HepG2 (cell line): ENCODE results near the gene NRL. TPM values are rescaled to one million over a fixed set of nuclear protein-coding genes. Genes with fewer than 3 reads are reported as not detected.

ENCODE experiments used
- CREB3 ChIP-seq: sonication (generic); formaldehyde crosslinking; IDR thresholded peaks from 2 replicates; pipeline ENCODE4 v1.5.0; 2020; ENCODE audit warnings: missing genetic modification reagents
- DZIP1 ChIP-seq: sonication (generic); formaldehyde crosslinking; IDR thresholded peaks from 2 replicates; pipeline ENCODE4 v1.5.0; 2020; ENCODE audit warnings: mild to moderate bottlenecking, missing genetic modification reagents
- EEA1 ChIP-seq: sonication (generic); formaldehyde crosslinking; IDR thresholded peaks from 2 replicates; pipeline ENCODE4 v1.5.1; 2020; ENCODE audit warnings: mild to moderate bottlenecking, missing genetic modification reagents, borderline replicate concordance
- GPN1 ChIP-seq: sonication (generic); formaldehyde crosslinking; IDR thresholded peaks from 2 replicates; pipeline ENCODE4 v1.5.1; 2020; ENCODE audit warnings: missing genetic modification reagents, borderline replicate concordance
- HIVEP1 ChIP-seq: sonication (generic); formaldehyde crosslinking; IDR thresholded peaks from 2 replicates; pipeline ENCODE4 v1.4.0; 2020; ENCODE audit warnings: mild to moderate bottlenecking, missing genetic modification reagents
- NCOR1 ChIP-seq: fragments of 200-600 bp; sonication (generic); IDR thresholded peaks from 2 replicates; pipeline ENCODE4 v1.7.0; 2017; ENCODE audit warnings: antibody characterized with exemption, low read length, borderline replicate concordance
- RFX3 ChIP-seq: IDR thresholded peaks from 2 replicates; pipeline ENCODE4 v1.6.1; 2016; ENCODE audit warnings: missing biosample characterization, missing genetic modification reagents
- SIX1 ChIP-seq: sonication (generic); formaldehyde crosslinking; IDR thresholded peaks from 2 replicates; pipeline ENCODE4 v1.4.0; 2020; ENCODE audit warnings: missing genetic modification reagents, borderline replicate concordance
- SP1 ChIP-seq, 2 experiments: fragments of 450-650 bp in 1 of 2; sonication (generic) in 1 of 2; formaldehyde crosslinking in 1 of 2; IDR thresholded peaks; 2 replicates each; pipeline versions ENCODE4 v1.4.0 to v1.6.1; 2016 to 2020; ENCODE audit warnings: missing genetic modification reagents in 1 of 2
- SP5 ChIP-seq: IDR thresholded peaks from 2 replicates; pipeline ENCODE4 v1.6.1; 2016; ENCODE audit warnings: low read depth, borderline replicate concordance
- ZFP90 ChIP-seq: sonication (generic); formaldehyde crosslinking; IDR thresholded peaks from 2 replicates; pipeline ENCODE4 v1.8.0; 2022; ENCODE audit warnings: missing genetic modification reagents, mild to moderate bottlenecking, inconsistent platforms, borderline replicate concordance
- ZMYM3 ChIP-seq: sonication (generic); formaldehyde crosslinking; IDR thresholded peaks from 2 replicates; pipeline ENCODE4 v1.5.1; 2020; ENCODE audit warnings: mild to moderate bottlenecking, missing genetic modification reagents
- ZNF225 ChIP-seq: sonication (generic); formaldehyde crosslinking; IDR thresholded peaks from 2 replicates; pipeline ENCODE4 v1.4.0; 2020; ENCODE audit warnings: mild to moderate bottlenecking, missing genetic modification reagents
- ZNF235 ChIP-seq: sonication (generic); formaldehyde crosslinking; IDR thresholded peaks from 2 replicates; pipeline ENCODE4 v1.8.1; 2023; ENCODE audit warnings: mild to moderate bottlenecking, missing genetic modification reagents, borderline replicate concordance
- ZNF296 ChIP-seq: sonication (generic); formaldehyde crosslinking; conservative IDR thresholded peaks from 2 replicates; pipeline ENCODE4 v1.5.0; 2020; ENCODE audit warnings: mild to moderate bottlenecking, missing genetic modification reagents
- ZNF335 ChIP-seq: sonication (generic); formaldehyde crosslinking; IDR thresholded peaks from 2 replicates; pipeline ENCODE4 v1.4.0; 2020; ENCODE audit warnings: missing genetic modification reagents
- ZNF34 ChIP-seq: sonication (generic); formaldehyde crosslinking; IDR thresholded peaks from 2 replicates; pipeline ENCODE4 v1.4.0; 2020; ENCODE audit warnings: mild to moderate bottlenecking, missing genetic modification reagents, borderline replicate concordance
- ZNF362 ChIP-seq: sonication (generic); formaldehyde crosslinking; IDR thresholded peaks from 2 replicates; pipeline ENCODE4 v1.4.0; 2020; ENCODE audit warnings: missing genetic modification reagents, mild to moderate bottlenecking, borderline replicate concordance
- ZNF446 ChIP-seq: sonication (generic); formaldehyde crosslinking; IDR thresholded peaks from 2 replicates; pipeline ENCODE4 v1.5.0; 2020; ENCODE audit warnings: mild to moderate bottlenecking, missing genetic modification reagents
- ZNF512B ChIP-seq: sonication (generic); formaldehyde crosslinking; IDR thresholded peaks from 2 replicates; pipeline ENCODE4 v1.5.1; 2020; ENCODE audit warnings: missing genetic modification reagents, mild to moderate bottlenecking, borderline replicate concordance
- ZNF644 ChIP-seq: IDR thresholded peaks from 2 replicates; pipeline ENCODE4 v1.6.1; 2016; ENCODE audit warnings: low read depth
- ZNF75D ChIP-seq: sonication (generic); formaldehyde crosslinking; IDR thresholded peaks from 2 replicates; pipeline ENCODE4 v1.8.1; 2023; ENCODE audit warnings: missing genetic modification reagents, mild to moderate bottlenecking, borderline replicate concordance
- polyA plus RNA-seq, 8 experiments: library from polyadenylated mRNA; depleted of rRNA in 3 of 8; stranded (reverse) in 7 of 8; unstranded in 1 of 8; fragments of >200 nt; fragmentation: Illumina TruSeq in 4 of 8; extraction: Trizol in 4 of 8; gene quantifications; 2 replicates each; pipeline versions ENCODE4 v1.2.1 to v1.2.3, GENCODE V29; 2011 to 2016; ENCODE audit warnings: low read depth in 4 of 8, missing spikeins in 1 of 8, mixed read lengths in 1 of 8; ENCODE audit not compliant: insufficient read depth in 1 of 8
- total RNA-seq, 5 experiments: library from RNA; depleted of rRNA; stranded (reverse); fragments of >200 nt; fragmentation: Illumina TruSeq; extraction: Trizol; gene quantifications; 2 replicates each; pipeline ENCODE4 v1.2.3, GENCODE V29; 2016; ENCODE audit warnings: low read depth in 1 of 5

NRL gene
- total and polyA plus RNA-seq, 2 of the 13 experiments (the other 11 are each of a cell fraction or from before 2014, with no cell fraction given): 2.5 to 4.7 TPM

- TF ChIP-seq ZNF512B (CRISPR knock-in tag) (no peak), GPN1 (CRISPR knock-in tag) (no peak), SP1 (IDR thresholded peaks at IDR 0.05) (no peak), SP1 (CRISPR knock-in tag; IDR thresholded peaks at IDR 0.05) (no peak), ZNF75D (CRISPR knock-in tag) (no peak), ZNF446 (peak; percentile 44; the same call in 1 of the 2 replicates), RFX3 (no peak), ZNF296 (CRISPR knock-in tag) (no peak), DZIP1 (CRISPR knock-in tag) (peak; percentile 53; the same call in 1 of the 2 replicates), ZMYM3 (CRISPR knock-in tag) (no peak), NCOR1 (no peak), ZNF644 (CRISPR knock-in tag) (no peak), ZNF34 (no peak; the same call in 1 of the 2 replicates), ZNF235 (CRISPR knock-in tag) (no peak), SIX1 (CRISPR knock-in tag) (no peak), EEA1 (CRISPR knock-in tag) (peak; percentile 11; the same call in 1 of the 2 replicates), ZNF362 (no peak), SP5 (CRISPR knock-in tag) (no peak), ZNF225 (CRISPR knock-in tag) (peak; percentile 39; the same call in 1 of the 2 replicates), ZFP90 (CRISPR knock-in tag) (no peak), ZNF335 (CRISPR knock-in tag) (no peak), HIVEP1 (peak; percentile 21; the same call in 1 of the 2 replicates), CREB3 (no peak)
These were observed 56.9 kb downstream of the NRL start (continued) for GRCh38 chr14:24057867-24058259.
